Calu3 (cell line): ENCODE data around the gene EBF4. TPM values are rescaled to one million over a fixed set of nuclear protein-coding genes. Genes with fewer than 3 reads are reported as not detected.
A peak's percentile ranks its signal among the peaks of the same experiment; 100 is the strongest.
"Not testable (repeated sequence)": the region's sequence is repeated elsewhere in the genome, so short reads cannot be mapped to it uniquely, and the experiment has no call there.

Experiments used
- BruUV-seq: library from RNA; stranded (reverse); fragments of 400-500 nt; replicated peaks from 2 replicates; lab custom pipeline; 2021; lab: Mats Ljungman, UMichigan
- CTCF ChIA-PET: fragments of 300-600 bp; sonication (Branson Sonifier 250); formaldehyde crosslinking; loops from one replicate; lab custom pipeline; 2022; ENCODE audit warnings: antibody characterized with exemption; lab: Charles Lee
- DNase-seq: peaks from one replicate; pipeline ENCODE4 v3.0.0; 2022
- H3K27ac Mint-ChIP-seq: one replicate; pipeline ENCODE4 v1.8.0; 2022; ENCODE audit warnings: mixed read lengths; ENCODE audit not compliant: unreplicated experiment
- H3K27me3 Mint-ChIP-seq: one replicate; pipeline ENCODE4 v1.8.0; 2022; ENCODE audit warnings: mixed read lengths; ENCODE audit not compliant: unreplicated experiment
- H3K36me3 Mint-ChIP-seq: one replicate; pipeline ENCODE4 v1.8.0; 2022; ENCODE audit warnings: mild to moderate bottlenecking, moderate library complexity, mixed read lengths; ENCODE audit not compliant: insufficient read depth, unreplicated experiment
- H3K4me1 Mint-ChIP-seq: one replicate; pipeline ENCODE4 v1.8.0; 2022; ENCODE audit warnings: mild to moderate bottlenecking, low read depth, mixed read lengths; ENCODE audit not compliant: unreplicated experiment
- H3K4me3 Mint-ChIP-seq: one replicate; pipeline ENCODE4 v1.8.0; 2022; ENCODE audit warnings: mild to moderate bottlenecking, low read depth, moderate library complexity, mixed read lengths; ENCODE audit not compliant: unreplicated experiment
- H3K9me3 Mint-ChIP-seq: one replicate; pipeline ENCODE4 v1.8.0; 2022; ENCODE audit warnings: low read depth, mixed read lengths; ENCODE audit not compliant: unreplicated experiment
- intact Hi-C: fragments of 100-400 bp; cut with micrococcal nuclease; formaldehyde crosslinking; loops from one replicate; pipeline ENCODE4 v1.10.0; 2022; ENCODE audit not compliant: unreplicated experiment
- total RNA-seq: library from RNA; stranded (reverse); gene quantifications from 2 replicates; pipeline ENCODE4 v1.2.3, GENCODE V29; 2022
- TF ChIP-seq, protein P1 (sequence below): fragments of 200-600 bp; IDR thresholded peaks from one replicate; pipeline ENCODE4 v1.8.0; 2022; ENCODE audit warnings: antibody characterized with exemption; ENCODE audit not compliant: unreplicated experiment

The EBF4 gene
- total RNA-seq, 1 experiment from 2014 or later = 4.3 TPM

DNA sequence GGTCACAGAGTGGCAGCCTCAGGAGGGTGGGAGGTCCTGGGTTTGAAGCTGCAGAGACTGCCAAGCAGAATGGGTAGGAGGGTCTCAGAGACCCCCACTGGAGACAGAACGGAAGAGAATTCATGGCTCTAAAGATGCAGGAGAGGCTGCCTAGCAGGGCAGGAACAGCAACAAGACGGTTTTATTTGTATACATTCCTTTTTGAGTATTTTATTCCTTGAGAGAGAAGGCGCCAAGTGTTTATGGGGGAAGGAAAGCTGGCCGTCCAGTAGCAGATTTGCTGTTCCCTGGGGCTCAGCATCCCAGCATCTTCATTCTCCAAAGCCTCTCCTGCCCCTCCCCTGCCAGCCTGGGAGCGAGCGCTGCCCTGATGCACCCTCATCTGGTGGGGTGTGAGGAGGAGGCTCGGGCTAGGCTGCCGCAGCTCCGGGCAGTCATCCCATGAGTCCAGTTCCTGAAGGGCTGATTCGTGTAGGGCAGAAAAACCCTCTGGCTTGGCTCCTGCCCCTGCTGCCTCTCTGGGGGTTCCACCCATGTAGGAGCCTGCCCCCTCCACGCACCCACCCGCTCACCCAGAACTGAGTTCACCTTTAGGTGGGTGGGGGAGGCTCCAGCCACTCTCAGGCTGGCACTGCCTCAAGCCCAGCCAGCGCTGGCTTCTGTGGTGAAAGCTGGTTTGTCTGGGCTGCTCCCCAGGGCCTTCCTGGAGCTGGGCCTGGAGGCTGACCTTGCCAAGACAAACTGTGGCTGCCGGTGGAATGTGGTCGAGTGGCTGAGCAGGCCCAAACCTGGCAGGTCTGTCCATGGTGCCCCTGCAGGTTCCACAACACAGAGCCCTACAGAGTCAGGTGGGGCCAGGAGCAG, 75.4 kb downstream of the EBF4 start:
- TF ChIP-seq, protein P1, sequence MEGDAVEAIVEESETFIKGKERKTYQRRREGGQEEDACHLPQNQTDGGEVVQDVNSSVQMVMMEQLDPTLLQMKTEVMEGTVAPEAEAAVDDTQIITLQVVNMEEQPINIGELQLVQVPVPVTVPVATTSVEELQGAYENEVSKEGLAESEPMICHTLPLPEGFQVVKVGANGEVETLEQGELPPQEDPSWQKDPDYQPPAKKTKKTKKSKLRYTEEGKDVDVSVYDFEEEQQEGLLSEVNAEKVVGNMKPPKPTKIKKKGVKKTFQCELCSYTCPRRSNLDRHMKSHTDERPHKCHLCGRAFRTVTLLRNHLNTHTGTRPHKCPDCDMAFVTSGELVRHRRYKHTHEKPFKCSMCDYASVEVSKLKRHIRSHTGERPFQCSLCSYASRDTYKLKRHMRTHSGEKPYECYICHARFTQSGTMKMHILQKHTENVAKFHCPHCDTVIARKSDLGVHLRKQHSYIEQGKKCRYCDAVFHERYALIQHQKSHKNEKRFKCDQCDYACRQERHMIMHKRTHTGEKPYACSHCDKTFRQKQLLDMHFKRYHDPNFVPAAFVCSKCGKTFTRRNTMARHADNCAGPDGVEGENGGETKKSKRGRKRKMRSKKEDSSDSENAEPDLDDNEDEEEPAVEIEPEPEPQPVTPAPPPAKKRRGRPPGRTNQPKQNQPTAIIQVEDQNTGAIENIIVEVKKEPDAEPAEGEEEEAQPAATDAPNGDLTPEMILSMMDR = no peak

DNA sequence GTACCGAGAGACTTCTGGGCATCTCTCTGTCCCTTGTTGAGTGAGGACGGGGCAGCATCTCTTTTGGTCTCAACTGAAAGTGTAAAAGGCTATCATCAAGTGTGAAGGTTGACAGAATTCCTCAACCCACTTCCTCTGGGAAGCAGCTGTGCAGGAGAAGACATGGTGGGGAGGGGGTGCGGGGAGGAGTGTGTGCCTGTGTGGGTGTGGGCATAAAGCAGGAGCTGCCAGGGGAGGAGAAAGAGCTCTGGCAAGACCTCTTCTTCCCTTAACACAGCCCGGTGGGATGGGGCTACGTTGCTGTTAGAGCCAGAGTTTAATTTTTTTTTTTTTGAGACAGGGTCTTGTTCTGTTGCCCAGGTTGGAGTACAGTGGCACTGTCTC, 76.0 kb downstream of the EBF4 start:
- intact Hi-C loops = no loop called here
- CTCF ChIA-PET = interaction anchor here (1.3 kb wide), 1 partner anchor 84 kb away, joined by 3 read pairs; no protein-coding TSS in a partner anchor
- BruUV-seq = no TSS peak
- Mint-ChIP-seq H3K4me1 (peaks cover 14% of the 10 kb centered on the region), H3K9me3 (no peaks in the 10 kb centered on the region), H3K27ac (no peak overlapping the region), H3K4me3 (no peak overlapping the region), H3K27me3 (peaks cover 10% of the 10 kb centered on the region), H3K36me3 (no peaks in the 10 kb centered on the region)
- no peak for DNase-seq
- TF ChIP-seq, protein P1 = no peak

More for the DNA sequence above, 75.4 kb downstream of the EBF4 start:
- peaks cover 14% of the 10 kb centered on the region for H3K4me1 Mint-ChIP-seq
- no peak overlapping the region for H3K27ac Mint-ChIP-seq
- H3K9me3 Mint-ChIP-seq = no peaks in the 10 kb centered on the region
- H3K4me3 Mint-ChIP-seq = no peak overlapping the region
- peaks cover 13% of the 10 kb centered on the region for H3K27me3 Mint-ChIP-seq
- peak; percentile 71 for DNase-seq
- CTCF ChIA-PET = interaction anchor here (1.3 kb wide), 1 partner anchor 84 kb away, joined by 3 read pairs; no protein-coding TSS in a partner anchor
- H3K36me3 Mint-ChIP-seq = no peaks in the 10 kb centered on the region
- no TSS peak for BruUV-seq
- intact Hi-C loops = no loop called here

DNA sequence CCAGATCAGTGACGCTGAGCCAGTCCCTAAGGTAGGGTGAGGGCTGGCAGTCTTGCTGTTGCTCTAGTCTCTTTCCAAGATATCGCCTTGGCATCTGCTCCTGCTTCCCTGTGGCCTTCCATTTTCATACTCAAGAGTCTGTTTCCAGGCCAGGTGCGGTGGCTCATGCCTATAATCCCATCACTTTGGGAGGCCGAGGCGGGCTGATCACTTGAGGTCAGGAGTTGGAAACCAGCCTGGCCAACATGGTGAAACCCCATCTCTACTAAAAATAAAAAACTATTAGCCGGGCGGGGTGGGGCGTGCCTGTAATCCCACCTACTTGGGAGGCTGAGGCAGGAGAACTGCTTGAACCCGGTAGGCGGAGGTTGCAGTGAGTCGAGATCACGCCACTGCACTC, 77.5 kb downstream of the EBF4 start:
- intact Hi-C loops, CTCF ChIA-PET, H3K27ac Mint-ChIP-seq, H3K36me3 Mint-ChIP-seq, H3K27me3 Mint-ChIP-seq, H3K9me3 Mint-ChIP-seq, BruUV-seq, H3K4me3 Mint-ChIP-seq, DNase-seq: not testable (repeated sequence)
- peaks cover 14% of the 10 kb centered on the region for H3K4me1 Mint-ChIP-seq

DNA sequence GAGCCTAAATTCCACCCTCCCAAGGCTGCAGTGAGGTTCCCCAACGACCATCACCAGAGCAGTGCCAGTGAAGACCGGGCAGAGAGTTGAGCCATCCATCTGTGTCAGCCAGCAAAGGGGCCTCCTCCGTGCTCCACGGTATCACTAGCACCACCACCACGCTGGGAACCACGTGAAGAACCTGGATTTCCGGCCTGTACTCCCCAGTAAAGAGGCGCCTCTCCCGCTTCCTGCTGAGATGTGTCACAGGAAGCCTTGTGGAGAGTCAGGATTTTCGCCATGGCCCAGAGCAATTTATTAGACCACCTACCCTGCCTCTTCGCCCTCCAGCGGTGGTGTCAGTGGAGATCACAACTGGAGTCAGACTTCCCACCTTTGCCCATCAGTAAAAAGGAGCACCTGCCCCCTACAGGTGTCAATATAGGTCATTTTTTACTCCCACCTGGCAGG, 79.1 kb downstream of the EBF4 start:
- TF ChIP-seq, protein P1 = no peak
- H3K27ac Mint-ChIP-seq = no peak overlapping the region
- BruUV-seq = no TSS peak
- CTCF ChIA-PET = no interaction called here
- intact Hi-C loops = no loop called here
- no peak overlapping the region for H3K4me3 Mint-ChIP-seq
- H3K36me3 Mint-ChIP-seq = no peaks in the 10 kb centered on the region
- H3K27me3 Mint-ChIP-seq = no peaks in the 10 kb centered on the region
- no peaks in the 10 kb centered on the region for H3K9me3 Mint-ChIP-seq
- no peak for DNase-seq
- peaks cover 14% of the 10 kb centered on the region for H3K4me1 Mint-ChIP-seq

DNA sequence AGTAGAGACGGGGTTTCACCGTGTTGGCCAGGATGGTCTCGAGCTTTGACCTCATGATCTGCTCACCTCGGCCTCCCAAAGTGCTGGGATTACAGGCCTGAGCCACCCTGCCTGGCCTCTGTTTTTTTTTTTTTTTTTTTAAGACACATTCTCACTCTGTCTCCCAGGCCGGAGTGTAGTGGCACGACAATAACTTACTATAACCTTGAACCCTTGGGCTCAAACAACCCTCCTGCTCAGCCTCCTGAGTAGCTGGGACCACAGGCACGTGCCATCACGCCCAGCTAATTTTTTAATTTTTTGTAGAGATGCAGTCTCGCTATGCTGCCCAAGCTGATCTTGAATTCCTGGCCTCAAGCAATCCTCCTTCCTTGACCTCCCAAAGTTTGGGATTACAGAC, 81.2 kb downstream of the EBF4 start:
- no peak overlapping the region for H3K4me3 Mint-ChIP-seq
- BruUV-seq = no TSS peak
- H3K36me3 Mint-ChIP-seq = no peaks in the 10 kb centered on the region
- no peak for DNase-seq
- no peak overlapping the region for H3K27ac Mint-ChIP-seq
- no peaks in the 10 kb centered on the region for H3K4me1 Mint-ChIP-seq
- H3K27me3 Mint-ChIP-seq = no peaks in the 10 kb centered on the region
- CTCF ChIA-PET = no interaction called here
- TF ChIP-seq, protein P1 = no peak
- intact Hi-C loops = no loop called here
- no peaks in the 10 kb centered on the region for H3K9me3 Mint-ChIP-seq
